SK-N-SH (cell line): ENCODE data around the gene WNK2.

Experiments
- FOXJ3 ChIP-seq: sonication (generic); formaldehyde crosslinking; IDR thresholded peaks from 2 replicates; pipeline ENCODE4 v1.5.1; 2020; ENCODE audit warnings: mild to moderate bottlenecking, missing genetic modification reagents
- FOXM1 ChIP-seq: IDR thresholded peaks from 2 replicates; pipeline ENCODE4 v1.4.0; 2012; ENCODE audit warnings: low read depth, mild to moderate bottlenecking
- NRF1 ChIP-seq: IDR thresholded peaks from 2 replicates; pipeline ENCODE4 v1.6.1; 2012; ENCODE audit warnings: low read depth, mild to moderate bottlenecking, low read length
- RCOR1 ChIP-seq: fragments of 150-350 bp; IDR thresholded peaks from 2 replicates; pipeline ENCODE4 v1.6.1; 2017; ENCODE audit warnings: antibody characterized with exemption, low read length
- TAF1 ChIP-seq: IDR thresholded peaks from 2 replicates; pipeline ENCODE4 v1.6.1; 2012; ENCODE audit warnings: low read depth, mild to moderate bottlenecking, low read length, moderate library complexity, borderline replicate concordance
- TF ChIP-seq, protein P1 (sequence below): fragments of 200-600 bp; sonication (generic); IDR thresholded peaks from 2 replicates; pipeline ENCODE4 v1.6.1; 2017; ENCODE audit warnings: antibody characterized with exemption, mild to moderate bottlenecking, moderate library complexity
- TF ChIP-seq, protein P2 (sequence below): IDR thresholded peaks from 2 replicates; pipeline ENCODE4 v1.6.1; 2012; ENCODE audit warnings: mild to moderate bottlenecking, low read depth, low read length, moderate library complexity
- TF ChIP-seq, protein P3 (sequence below): IDR thresholded peaks from 2 replicates; pipeline ENCODE4; 2012
- TF ChIP-seq, protein P4 (sequence below): IDR thresholded peaks from 2 replicates; pipeline ENCODE4 v1.4.0; 2012; ENCODE audit warnings: low read depth

DNA sequence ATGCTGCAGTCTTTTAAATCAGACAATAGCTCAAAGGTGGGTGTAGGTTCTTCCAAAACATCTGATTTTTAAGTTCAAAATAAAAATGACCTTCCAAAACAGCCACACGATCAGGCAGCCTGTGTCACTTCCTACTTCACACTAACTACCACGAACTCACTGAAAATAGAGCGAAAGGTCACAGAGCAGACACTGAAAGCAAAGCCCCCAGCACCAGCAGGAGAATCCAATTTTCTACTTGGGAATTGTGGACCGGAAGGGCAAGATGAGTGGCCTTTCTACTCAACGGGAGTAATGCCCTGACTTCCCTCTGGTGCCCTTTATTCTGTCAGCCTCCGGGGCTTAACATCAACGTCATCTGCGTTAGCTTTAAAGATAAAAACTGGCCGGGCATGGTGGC lies 159.7 kb downstream of the WNK2 start:
- TF ChIP-seq RCOR1, result no peak
- TF ChIP-seq, protein P1, sequence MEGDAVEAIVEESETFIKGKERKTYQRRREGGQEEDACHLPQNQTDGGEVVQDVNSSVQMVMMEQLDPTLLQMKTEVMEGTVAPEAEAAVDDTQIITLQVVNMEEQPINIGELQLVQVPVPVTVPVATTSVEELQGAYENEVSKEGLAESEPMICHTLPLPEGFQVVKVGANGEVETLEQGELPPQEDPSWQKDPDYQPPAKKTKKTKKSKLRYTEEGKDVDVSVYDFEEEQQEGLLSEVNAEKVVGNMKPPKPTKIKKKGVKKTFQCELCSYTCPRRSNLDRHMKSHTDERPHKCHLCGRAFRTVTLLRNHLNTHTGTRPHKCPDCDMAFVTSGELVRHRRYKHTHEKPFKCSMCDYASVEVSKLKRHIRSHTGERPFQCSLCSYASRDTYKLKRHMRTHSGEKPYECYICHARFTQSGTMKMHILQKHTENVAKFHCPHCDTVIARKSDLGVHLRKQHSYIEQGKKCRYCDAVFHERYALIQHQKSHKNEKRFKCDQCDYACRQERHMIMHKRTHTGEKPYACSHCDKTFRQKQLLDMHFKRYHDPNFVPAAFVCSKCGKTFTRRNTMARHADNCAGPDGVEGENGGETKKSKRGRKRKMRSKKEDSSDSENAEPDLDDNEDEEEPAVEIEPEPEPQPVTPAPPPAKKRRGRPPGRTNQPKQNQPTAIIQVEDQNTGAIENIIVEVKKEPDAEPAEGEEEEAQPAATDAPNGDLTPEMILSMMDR, result no peak
- no peak for TF ChIP-seq NRF1
- TF ChIP-seq FOXM1, result no peak
- no peak for TF ChIP-seq TAF1
- TF ChIP-seq, protein P2, sequence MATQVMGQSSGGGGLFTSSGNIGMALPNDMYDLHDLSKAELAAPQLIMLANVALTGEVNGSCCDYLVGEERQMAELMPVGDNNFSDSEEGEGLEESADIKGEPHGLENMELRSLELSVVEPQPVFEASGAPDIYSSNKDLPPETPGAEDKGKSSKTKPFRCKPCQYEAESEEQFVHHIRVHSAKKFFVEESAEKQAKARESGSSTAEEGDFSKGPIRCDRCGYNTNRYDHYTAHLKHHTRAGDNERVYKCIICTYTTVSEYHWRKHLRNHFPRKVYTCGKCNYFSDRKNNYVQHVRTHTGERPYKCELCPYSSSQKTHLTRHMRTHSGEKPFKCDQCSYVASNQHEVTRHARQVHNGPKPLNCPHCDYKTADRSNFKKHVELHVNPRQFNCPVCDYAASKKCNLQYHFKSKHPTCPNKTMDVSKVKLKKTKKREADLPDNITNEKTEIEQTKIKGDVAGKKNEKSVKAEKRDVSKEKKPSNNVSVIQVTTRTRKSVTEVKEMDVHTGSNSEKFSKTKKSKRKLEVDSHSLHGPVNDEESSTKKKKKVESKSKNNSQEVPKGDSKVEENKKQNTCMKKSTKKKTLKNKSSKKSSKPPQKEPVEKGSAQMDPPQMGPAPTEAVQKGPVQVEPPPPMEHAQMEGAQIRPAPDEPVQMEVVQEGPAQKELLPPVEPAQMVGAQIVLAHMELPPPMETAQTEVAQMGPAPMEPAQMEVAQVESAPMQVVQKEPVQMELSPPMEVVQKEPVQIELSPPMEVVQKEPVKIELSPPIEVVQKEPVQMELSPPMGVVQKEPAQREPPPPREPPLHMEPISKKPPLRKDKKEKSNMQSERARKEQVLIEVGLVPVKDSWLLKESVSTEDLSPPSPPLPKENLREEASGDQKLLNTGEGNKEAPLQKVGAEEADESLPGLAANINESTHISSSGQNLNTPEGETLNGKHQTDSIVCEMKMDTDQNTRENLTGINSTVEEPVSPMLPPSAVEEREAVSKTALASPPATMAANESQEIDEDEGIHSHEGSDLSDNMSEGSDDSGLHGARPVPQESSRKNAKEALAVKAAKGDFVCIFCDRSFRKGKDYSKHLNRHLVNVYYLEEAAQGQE, result no peak
- TF ChIP-seq, protein P3, sequence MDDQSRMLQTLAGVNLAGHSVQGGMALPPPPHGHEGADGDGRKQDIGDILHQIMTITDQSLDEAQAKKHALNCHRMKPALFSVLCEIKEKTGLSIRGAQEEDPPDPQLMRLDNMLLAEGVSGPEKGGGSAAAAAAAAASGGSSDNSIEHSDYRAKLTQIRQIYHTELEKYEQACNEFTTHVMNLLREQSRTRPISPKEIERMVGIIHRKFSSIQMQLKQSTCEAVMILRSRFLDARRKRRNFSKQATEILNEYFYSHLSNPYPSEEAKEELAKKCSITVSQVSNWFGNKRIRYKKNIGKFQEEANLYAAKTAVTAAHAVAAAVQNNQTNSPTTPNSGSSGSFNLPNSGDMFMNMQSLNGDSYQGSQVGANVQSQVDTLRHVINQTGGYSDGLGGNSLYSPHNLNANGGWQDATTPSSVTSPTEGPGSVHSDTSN, result no peak
- TF ChIP-seq, protein P4, sequence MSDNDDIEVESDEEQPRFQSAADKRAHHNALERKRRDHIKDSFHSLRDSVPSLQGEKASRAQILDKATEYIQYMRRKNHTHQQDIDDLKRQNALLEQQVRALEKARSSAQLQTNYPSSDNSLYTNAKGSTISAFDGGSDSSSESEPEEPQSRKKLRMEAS, result no peak
- no peak for TF ChIP-seq FOXJ3
